Fibroblast of skin of right quadriceps (primary cell): ENCODE results near the gene CTBP1.
A peak's percentile ranks its signal among the peaks of the same experiment; 100 is the strongest.
"Not testable (repeated sequence)": the region's sequence is repeated elsewhere in the genome, so short reads cannot be mapped to it uniquely, and the experiment has no call there.

Source experiments
- DNase-seq: peaks from one replicate; pipeline ENCODE4 v3.0.0-alpha.2; 2013

Gene CTBP1

DNA sequence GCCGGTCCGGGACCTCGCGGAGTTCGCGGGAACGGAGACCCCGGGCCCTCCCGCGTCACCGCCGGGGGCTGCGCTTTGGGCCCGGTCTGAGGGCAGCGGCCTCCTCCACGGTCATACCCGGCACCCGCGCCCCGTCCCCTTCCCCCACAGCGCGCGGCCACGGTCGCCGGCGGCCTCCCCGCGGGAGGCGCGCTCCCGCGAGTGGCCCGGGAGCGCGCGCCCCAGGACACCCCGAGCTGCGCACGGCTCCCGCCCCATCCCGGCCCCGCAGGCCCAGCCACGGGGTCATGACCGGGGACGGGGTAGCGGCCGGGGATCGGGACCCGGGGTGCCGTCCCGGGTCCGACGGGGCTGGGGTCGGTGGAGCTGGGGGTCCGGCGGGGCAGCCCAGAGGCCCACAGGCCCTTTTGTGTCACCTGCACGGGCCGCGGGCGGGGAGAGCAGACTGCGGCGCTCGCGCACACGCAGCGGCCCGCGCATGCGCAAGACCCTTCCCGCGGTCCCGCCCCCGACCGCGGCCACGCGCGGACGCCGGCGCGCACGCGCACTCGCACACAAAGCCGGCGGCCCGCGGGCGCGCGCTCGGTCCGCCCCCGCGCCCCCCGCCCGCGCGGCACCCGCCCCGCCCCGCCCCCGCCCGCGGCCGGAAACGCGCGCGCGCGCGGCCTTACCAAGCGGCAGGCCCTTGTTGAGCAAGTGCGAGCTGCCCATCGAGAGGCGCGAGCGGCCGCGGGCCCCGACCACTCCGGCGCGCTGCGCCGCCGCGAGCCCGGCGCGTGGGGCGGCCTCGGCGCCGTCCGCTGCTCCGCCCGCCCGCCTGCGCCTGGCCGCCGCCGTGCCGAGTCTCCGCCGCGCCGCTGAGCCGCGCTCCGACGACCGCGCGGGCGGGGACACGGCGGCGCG is at the start of gene CTBP1:
Gene CTBP1 (minus strand): TSS at position 886 of the 903 bp plus-strand sequence. CDS start 7,799 bp downstream, outside the sequence.
- DNase-seq = peak; percentile 82

DNA sequence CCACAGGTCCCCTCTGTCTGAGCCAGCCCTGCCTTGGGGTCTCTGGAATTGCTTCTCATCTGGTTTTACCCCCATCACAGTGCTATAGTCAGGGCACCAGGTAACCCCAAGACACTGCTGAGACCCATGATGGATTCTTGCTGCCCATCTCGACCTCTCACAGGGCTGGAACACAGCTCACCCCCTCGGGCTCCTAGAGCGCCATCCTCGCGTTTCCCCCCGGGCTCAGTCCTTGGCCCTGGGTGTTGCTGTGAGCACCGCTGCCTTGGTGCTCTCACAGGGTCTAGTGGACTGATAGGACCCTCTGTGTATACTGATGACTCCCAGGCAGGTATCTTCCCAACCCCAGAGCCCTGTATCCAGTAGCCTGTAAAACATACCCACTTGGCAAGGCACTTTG is 49.5 kb upstream of the CTBP1 start:
- DNase-seq = no peak

DNA sequence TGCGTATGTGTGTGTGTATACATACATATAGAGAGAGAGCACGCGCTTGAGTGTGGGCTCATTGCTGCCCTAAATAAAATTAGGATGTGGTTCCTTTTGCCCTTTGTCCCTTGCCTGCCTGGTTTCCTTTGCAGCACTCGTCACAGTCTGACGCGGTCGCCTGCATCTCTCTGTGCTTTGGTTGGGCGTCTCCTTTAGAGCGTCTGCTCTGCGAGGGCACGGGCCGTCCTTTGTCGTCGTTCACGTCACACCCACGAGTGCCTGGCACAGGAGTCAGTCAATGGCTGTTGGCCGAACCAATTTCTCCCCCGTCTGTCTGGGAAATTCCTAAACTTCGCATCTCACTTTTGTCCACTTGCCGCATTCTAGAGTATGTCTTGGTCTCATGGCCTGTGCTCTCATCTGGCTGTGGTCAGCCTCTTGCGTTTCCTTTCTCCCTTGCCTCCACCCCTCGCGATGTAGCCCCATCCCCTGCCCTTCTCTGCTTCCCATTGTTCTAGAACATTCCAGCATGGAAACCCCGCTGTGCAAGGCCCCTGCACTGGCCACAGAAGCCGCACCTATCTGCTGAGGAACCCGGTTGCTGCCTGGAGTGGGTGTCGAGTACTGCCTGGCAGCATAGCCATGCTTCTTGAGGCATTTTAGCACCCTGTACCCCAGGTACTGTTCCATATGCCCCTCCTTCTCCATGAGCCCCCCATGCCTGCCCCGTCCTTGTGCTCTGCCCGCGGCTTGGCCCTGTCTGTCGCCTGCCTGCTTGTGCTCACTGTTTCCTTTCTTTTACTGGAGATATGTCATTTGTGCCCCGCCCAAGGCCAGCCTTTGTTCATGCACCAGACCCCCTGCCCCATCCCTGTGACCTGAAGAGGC is 48.8 kb upstream of the CTBP1 start:
- no peak for DNase-seq

DNA sequence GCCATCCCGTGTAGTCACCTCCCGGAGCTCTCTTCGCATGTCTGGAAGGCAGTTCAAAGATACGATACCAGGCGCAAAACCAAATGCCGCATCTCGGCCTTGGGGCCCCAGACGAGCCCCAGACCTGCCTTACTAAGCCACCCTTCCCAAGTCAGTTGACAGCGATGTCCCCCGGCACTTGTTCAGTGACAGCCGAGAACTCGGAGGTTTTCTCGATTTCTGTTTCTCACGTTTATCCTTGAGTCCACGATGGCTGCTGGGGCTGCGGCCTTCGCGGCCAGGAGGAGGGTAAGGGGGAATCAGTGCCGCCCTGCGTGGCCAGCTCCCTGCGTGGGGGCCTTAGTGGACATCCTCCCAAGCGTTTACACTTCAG is 48.1 kb upstream of the CTBP1 start:
- DNase-seq = no peak

DNA sequence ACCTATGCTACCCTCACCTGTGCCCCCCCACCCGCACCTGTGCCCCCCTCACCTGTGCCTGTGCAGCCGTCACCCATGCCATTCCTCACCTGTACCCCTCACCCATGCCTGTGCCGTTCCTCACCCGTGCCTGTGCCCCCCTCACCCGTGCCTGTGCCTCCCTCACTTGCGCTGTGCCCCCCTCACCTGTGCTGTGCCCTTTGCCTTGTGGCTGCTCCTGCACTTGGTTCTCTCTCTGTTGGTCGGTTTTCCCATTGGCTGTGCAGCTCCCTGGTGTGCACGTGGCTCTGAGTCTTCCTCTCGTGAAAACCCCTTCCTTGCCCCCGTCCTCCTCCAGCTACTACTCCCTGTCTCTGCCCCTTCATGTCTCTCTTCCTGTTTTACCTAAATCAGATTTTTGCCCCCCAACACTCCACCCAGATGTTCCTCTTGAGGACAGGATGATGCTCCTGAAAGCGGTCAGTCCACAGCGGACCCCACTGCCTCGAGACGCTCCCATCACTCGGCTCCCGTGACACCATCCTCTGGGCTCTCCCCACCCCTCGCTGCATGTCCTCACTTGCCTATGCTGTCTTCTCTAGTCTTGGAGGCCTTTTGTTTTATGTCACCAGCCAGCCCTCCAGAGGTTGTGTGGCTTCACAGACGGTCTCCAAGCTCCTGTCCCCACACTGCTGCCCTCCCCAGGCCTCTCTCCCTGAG is 47.5 kb upstream of the CTBP1 start:
- no peak for DNase-seq

DNA sequence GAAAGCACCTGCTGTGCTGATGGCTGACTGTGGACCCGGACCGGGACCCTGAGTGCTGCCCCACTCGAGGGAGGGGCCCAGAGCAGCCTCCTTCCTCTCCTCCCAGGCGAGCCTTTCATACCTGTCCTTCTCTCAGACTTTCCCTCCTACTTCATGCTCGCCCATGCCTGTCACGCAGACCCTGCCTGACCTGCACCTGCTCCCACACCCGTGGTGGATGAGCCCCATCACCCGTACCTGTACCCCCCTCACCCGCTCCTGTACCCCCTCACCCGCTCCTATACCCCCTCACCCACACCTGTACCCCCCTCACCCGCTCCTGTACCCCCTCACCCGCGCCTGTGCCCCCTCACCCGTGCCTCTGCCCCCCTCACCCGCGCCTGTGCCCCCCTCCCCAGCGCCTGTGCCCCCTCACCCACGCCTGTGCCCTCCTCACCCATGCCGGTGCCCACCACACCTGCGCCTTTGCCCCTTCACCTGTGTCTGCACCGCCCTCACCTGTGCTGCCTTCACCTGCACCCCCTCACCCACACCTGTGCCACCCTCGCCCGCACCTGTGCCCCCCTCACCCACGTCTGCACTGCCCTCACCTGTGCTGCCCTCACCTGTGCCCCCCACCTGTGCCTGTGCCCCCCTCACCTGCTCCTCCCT is 46.6 kb upstream of the CTBP1 start:
- no peak for DNase-seq

DNA sequence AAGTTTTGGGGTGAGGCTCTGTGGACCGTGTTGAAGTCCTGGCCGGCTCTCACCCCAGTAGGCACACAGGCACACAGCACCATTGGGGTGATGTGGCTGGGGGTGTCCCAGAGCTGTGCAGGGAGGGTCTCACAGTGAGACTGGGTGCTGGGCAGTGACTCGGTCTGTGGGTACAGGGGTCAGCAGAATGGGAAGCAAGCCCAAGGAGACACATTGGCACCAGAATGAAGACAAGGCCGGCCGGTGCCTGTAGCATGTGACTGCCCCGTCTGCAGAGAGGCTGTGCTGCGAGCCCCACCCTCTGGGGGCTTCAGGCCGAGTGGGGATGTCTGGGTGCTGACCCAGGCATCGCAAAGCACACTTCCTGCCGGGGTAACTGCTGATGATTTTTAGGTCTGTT is 46.0 kb upstream of the CTBP1 start:
- no peak for DNase-seq

DNA sequence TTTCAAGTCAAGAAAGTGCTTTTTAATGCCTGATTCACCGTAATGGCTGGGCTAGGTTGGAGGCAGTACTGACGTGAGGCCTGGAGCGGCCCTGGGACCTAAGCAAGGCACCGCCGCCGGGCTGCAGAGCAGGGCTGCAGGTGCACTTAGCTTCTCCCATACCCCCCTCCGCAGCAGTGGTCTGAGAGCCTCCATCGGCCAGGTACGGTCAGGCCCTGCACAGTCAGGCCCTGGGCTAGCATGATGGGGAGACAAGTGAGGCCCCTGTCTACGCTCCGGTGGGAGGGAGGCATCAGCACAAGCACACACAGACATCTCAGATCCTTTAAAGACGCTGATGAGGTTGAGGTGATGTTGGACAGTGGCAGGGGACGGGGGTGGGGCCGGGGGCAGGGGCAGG is 45.5 kb upstream of the CTBP1 start:
- no peak for DNase-seq

DNA sequence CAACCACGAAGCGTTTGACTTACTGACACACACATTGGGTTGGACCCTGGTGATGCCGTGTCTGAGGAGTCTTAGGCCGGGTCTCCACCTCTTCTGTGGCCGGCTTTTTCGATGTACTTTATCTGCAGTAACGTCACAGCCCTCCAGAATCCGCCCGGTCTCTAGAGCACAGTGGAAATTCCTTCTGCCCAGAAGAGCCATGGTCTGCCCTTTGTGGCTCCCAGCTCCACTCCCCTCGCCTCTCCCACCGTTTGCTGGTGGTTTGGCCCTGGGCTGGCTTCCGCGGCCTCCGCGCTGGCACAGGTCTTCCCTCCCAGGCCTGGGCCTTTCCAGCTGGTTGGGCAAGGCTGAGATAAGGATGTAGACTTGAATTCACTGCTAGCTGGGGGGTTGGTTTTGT is 45.1 kb upstream of the CTBP1 start:
- DNase-seq = no peak

DNA sequence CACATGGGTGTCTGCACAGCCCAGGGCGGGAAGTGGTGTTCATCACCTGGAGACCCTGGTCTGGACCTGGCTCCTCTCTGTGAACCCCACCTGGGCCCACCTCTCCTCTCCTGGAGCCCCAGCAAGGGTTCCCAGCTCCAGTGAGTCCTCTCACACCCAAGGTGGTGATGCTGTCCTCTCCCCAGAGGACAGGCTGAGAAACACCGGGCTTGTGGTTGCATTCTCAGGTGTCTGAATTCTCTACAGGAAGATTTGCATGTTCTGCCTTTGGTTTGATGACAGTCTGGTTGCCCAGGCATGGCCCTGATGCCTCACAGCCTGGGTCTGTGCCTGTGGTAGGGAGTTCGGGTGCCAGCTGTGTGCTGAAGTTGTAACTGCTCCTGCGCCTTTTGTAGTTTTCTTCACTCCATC is 44.6 kb upstream of the CTBP1 start:
- no peak for DNase-seq

DNA sequence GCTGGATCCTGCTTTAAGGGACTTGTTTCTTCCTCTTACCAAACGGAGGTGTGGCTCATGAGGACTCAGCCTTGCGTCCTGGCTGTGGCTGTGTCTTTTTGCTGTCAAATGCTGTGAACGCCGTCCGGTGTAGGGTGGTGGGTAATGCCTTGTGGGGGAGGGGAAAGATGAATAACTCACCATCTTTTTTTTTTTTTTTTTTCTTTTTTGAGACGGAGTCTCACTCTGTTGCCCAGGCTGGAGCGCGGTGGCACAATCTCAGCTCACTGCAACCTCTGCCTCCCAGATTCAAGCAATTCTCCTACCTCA is 43.7 kb upstream of the CTBP1 start:
- not testable (repeated sequence) for DNase-seq

DNA sequence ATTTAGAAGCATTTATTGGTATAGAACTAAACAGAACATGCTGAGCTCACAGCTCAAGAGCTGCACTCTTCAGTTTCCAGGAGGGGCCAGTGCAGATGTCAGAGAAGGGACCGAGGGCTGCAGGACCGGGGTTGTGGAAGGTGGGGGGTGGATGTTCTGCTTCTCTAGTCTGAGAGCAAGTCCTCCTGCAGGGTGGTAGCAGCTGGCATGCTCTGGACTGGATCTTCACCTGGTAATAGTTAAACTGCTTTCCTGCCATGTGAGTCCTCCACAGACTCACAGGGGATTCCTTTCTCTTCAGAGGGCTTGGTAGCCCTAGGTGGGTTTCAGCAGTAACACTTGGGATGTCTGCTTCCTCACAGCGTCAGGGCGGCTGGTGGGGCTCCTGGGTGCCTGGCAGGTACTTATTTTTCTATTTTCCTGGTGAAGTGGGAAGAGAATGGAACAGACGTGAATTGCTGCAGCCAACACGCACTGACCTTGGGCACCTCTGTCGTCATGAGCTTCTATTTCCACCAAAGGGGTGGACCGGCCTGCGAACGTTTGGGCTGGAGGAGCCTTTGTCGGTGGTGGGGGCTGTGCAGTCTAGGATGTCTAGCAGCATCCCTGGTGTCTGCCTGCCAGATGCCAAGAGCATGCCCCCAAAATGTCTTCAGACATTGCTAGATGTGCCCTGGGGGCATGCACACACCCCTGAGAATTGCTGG is 43.2 kb upstream of the CTBP1 start:
- DNase-seq = no peak

DNA sequence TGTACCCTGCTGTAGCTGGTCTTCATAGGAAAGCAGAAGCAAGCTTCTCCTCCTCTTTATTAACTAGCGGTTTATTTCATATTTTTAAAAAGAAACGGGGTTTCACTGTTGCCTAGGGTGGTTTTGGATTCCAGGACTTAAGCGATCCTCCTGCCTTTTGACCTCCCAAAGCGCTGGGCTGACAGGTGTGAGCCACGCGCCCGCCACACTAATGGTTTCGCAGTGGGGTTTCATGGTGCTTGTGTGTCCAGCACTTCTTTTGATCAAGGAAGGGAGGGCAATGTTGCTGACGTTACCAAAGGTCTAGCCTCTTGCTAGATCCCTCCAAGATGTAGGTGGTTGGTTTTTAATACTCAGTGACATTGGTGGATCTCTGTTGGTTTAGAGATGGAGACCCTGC is 42.2 kb upstream of the CTBP1 start:
- DNase-seq = no peak

DNA sequence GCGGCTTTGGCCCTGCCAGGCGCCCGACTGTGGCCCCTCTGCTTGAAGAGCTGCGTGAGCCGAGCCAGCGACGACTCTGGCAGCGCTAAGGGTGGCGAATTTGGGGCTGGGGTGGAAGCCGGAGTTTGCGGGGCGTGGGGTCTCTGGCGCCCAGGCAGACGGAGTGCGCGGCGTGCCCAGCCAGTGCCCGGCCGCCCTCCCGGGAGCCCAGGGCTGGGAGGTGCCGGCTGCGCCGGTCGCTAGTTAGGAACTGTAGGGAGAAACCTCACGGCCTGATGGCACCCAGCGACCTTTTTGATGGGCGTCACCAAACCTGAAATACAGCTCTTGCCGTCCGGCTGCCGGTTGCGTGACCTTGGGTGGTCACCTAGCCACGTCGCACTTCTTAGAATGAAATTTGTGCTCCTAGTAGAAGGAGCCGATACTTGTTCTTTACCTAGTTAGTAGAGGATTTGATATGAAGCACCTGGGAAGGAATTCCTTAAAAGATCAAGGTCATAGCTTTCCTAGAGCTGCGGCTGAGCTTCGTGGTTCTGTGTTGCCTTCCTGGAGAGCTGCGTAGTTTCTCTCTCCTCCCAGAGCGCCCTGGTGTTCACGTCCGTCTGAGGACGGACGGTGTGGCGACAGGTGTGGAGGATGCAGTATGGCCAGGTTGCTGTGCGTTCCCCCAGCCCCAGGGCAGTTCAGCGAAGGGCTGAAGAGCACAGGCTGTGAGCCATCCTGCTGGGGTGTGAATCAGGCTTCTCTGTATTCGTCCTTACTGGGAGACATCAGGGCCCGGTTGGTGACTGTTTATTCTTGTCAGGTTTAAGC is 41.4 kb upstream of the CTBP1 start:
- no peak for DNase-seq

DNA sequence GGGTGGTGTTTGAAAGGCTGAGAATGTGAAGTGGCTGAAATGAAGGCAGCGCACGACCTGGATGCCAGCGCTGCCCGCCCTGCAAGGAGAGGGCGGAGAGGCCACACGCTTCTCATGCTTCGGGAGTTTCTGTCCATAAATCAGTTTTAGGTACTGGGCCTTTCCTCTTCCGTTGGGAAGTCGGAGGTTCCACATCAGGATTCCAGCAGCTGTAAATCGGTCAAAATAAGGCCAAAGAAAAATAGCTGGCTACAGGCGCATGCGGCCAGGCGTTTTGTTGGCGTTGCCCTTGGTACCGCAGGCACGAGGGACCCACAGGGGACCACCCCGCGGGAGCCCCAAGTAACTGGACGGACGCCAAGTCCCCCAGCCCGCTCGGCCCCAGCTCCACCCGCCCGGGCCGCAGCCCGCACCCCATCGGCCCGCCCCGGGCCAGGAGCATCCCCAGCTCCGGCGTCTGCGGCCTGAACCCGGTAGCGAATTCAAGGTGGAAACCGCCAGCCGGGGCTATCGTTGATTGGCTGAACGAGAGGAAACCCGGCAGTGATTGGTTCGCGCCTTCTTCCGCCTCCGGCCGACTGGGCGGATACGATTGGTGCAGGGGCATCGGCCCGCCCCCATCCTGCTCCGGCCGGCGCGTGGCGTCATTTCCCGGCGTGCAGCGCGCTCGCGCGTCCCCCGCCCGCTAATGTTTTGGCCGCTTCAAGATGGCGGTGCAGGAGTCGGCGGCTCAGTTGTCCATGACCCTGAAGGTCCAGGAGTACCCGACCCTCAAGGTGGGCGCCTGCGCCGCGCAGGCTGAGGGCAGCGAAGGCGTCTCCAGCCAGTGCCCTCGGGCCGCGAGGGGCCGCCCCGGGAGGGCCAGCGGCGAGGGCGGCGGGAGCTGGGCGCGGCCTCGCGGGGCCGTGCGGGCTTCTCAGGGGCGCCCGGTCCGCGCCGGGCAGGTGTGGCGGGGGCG is 40.6 kb upstream of the CTBP1 start, which contains the start of gene MAEA:
Gene MAEA (plus strand): TSS at position 685 of the 958 bp plus-strand sequence. CDS start 23 bp downstream, at position 708.
- peak; percentile 96 for DNase-seq

DNA sequence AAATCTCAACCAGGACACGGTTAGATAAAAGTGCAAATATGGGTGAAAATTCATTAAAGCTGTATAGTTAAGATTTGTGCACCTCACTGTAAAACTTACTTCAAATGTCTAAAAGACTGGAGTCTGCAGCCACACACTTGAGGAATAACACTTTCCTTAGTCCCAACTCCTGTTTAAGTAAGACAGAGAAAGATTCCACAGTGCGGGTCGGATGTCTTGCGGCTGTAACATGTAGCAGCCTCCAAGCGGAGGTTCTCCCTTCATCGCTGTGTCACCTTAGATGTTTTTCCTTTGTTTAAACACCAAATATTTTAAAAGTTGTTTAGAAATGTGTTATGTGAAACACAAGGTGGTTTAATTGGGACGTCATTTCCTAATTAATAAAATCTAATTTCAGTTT is 39.9 kb upstream of the CTBP1 start:
- no peak for DNase-seq

DNA sequence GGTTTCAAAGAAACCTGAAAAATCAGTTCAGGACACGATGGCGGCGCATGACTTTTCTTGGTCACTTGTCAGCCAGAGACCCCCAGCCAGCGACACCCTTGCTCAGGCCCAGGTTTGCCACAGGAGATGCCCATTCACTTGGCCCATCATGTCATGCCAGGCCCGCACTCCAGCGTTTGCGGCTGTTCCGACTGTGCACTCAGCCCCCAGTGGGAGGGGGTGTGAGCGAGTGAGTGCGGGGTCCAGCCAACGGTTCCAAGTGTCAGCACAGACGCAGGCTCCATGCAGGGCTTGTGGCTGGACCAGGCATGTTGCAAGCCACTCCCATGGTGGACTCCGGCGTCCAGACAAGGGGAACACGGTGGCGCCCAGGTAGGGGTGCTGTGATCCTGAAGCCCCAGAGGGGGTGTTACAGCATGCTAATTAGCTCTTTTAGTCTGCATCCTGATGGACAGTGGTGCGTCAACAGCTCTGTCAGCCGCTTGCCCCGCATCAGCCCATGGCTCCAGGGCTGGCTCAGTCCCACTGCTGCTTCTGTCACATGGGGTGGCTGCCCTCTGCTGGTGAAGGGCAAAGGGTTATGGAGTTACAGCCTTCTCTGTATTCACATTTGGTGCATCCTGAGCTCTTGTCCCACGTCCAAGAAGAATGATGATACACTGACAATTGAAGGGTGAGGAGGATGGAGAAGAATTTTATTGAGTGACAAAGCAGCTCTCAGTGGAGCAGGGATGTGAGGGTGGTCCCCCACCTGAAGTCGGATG is 37.0 kb upstream of the CTBP1 start:
- DNase-seq = no peak

DNA sequence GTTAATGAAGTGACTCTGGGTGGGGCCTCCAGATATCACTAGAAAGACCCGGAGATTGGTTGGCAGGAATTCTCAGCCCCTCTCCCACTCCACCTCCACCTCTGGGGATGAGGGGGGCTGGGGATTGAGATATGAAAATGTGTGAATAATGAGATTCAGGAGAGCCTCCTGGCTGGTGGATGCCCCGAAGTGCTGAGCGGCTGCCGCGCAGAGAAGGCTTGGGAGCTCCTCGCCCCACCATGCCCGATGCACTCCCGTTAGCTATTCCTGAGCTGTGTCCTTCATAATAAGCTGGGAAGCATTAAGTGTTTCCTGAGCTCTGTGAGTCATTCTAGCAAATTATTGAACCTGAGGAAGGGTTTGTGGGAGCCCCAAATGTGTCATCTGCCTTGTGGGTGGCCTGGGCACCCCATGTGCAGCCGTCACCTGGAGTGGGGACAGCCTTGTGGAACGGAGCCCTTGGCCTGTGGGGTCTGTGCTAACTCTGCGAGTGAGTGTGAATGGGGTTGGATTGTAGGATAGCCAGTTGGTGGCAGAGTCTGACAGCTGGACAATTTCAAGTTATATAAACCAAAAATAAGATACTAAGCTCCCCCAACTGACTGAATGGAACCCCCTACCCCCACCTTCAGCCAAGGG is 36.3 kb upstream of the CTBP1 start:
- no peak for DNase-seq

DNA sequence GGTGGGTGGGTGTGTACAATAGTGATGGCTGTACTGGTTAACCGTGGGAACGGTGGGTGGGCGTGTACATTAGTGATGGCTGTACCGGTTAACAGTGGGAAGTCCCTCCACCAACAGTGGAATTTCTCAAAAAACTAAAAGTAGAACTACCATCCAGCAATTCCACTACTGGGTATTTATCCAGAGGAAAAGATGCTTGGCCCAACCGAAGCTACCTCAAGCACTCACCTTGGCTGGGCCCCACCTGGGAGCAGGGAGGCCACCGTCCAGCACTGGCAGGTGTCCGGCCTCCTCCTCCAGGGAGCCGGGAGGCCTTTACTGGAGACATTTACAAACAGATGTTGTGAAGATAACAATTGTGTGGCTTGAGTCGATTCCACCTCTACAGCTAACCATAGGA is 34.8 kb upstream of the CTBP1 start:
- DNase-seq = no peak
